Naive thymus-derived CD4-positive, alpha-beta T cell (primary cell): ENCODE results near the gene CEP63. TPM values are rescaled to one million over a fixed set of nuclear protein-coding genes. Genes with fewer than 3 reads are reported as not detected.

ENCODE experiments used
- ATAC-seq: fragments of 150-1000 bp; cut with Tn5 transposase; 2 replicates; pipeline ENCODE4 v1.10.0; 2021; ENCODE audit warnings: mild to moderate bottlenecking, moderate library complexity
- CTCF ChIA-PET: fragments of 350-600 bp; sonication (Branson Sonifier 250); formaldehyde crosslinking; loops from one replicate; lab custom pipeline; 2021; ENCODE audit warnings: antibody characterized with exemption; lab: Charles Lee
- POLR2A ChIA-PET: fragments of 350-600 bp; sonication (Branson Sonifier 250); formaldehyde crosslinking; loops from one replicate; lab custom pipeline; 2021; ENCODE audit warnings: antibody characterized with exemption, inconsistent platforms; lab: Charles Lee
- DNase-seq, 9 donors: peaks; one replicate each; pipeline versions ENCODE4 v3.0.0 to v3.0.0-alpha.2; 2020 to 2022; ENCODE audit warnings: mixed read lengths in 1 of 9
- H3K27ac ChIP-seq: one replicate; pipeline ENCODE4 v1.7.0; 2013; ENCODE audit warnings: mild to moderate bottlenecking, low read depth, low read length, moderate library complexity
- H3K27me3 ChIP-seq, 2 donors: one replicate each; pipeline ENCODE4 v1.7.0; 2013; ENCODE audit warnings: low read length in 2 of 2, mild to moderate bottlenecking in 2 of 2, moderate library complexity in 2 of 2; ENCODE audit not compliant: control insufficient read depth in 2 of 2, insufficient read depth in 2 of 2
- H3K36me3 ChIP-seq, 3 experiments: 1 replicate in 2 of 3; 2 replicates in 1 of 3; pipeline ENCODE4 v1.7.0; 2013; ENCODE audit warnings: low read length in 3 of 3, mild to moderate bottlenecking in 3 of 3, moderate library complexity in 1 of 3; ENCODE audit not compliant: insufficient read depth in 3 of 3, control insufficient read depth in 2 of 3
- H3K4me1 ChIP-seq, 2 donors: one replicate each; pipeline ENCODE4 v1.7.0; 2013; ENCODE audit warnings: low read length in 2 of 2, mild to moderate bottlenecking in 2 of 2, moderate library complexity in 1 of 2; ENCODE audit not compliant: control insufficient read depth in 2 of 2, insufficient read depth in 2 of 2
- H3K4me3 ChIP-seq: 2 replicates; pipeline ENCODE4 v1.7.0; 2013; ENCODE audit warnings: mild to moderate bottlenecking, low read length
- H3K9me3 ChIP-seq, 3 experiments: 1 replicate in 2 of 3; 2 replicates in 1 of 3; pipeline ENCODE4 v1.7.0; 2013; ENCODE audit warnings: low read length in 3 of 3; ENCODE audit not compliant: control insufficient read depth in 2 of 3
- H3K27ac Mint-ChIP-seq, 9 donors: one replicate each; pipeline ENCODE4 v1.8.0; 2020 to 2022; ENCODE audit warnings: mixed read lengths in 9 of 9, mild to moderate bottlenecking in 8 of 9, moderate library complexity in 5 of 9, inconsistent platforms in 2 of 9
- H3K27me3 Mint-ChIP-seq, 5 donors: one replicate each; pipeline ENCODE4 v1.8.0; 2021 to 2022; ENCODE audit warnings: mixed read lengths in 5 of 5, mild to moderate bottlenecking in 1 of 5
- H3K36me3 Mint-ChIP-seq, 5 donors: one replicate each; pipeline ENCODE4 v1.8.0; 2020 to 2022; ENCODE audit warnings: mixed read lengths in 5 of 5, mild to moderate bottlenecking in 3 of 5, inconsistent platforms in 1 of 5
- H3K4me1 Mint-ChIP-seq, 7 donors: one replicate each; pipeline ENCODE4 v1.8.0; 2020 to 2022; ENCODE audit warnings: mixed read lengths in 7 of 7, mild to moderate bottlenecking in 3 of 7, inconsistent platforms in 1 of 7
- H3K4me3 Mint-ChIP-seq, 10 donors: one replicate each; pipeline ENCODE4 v1.8.0; 2020 to 2022; ENCODE audit warnings: mild to moderate bottlenecking in 10 of 10, mixed read lengths in 10 of 10, moderate library complexity in 6 of 10, inconsistent platforms in 2 of 10
- H3K9me3 Mint-ChIP-seq, 11 donors: one replicate each; pipeline ENCODE4 v1.8.0; 2020 to 2022; ENCODE audit warnings: mixed read lengths in 11 of 11, mild to moderate bottlenecking in 4 of 11, inconsistent platforms in 1 of 11, moderate library complexity in 1 of 11
- intact Hi-C, 2 donors: fragments of 100-400 bp; cut with micrococcal nuclease; formaldehyde crosslinking; loops; one replicate each; pipeline ENCODE4 v1.15.1; 2023
- polyA plus RNA-seq, 2 donors: library from polyadenylated mRNA; unstranded; fragments of 300-500 nt; fragmentation: Illumina TruSeq; gene quantifications; one replicate each; pipeline ENCODE4 v1.2.3, GENCODE V29; 2021
- total RNA-seq, 6 experiments: library from RNA in 5 of 6; stranded (reverse) in 5 of 6; gene quantifications; 1 replicate in 5 of 6; 2 replicates in 1 of 6; pipeline ENCODE4 v1.2.3 and lab custom pipeline; 2021 to 2026

Gene CEP63
- total and polyA plus RNA-seq, 7 experiments from 2014 or later, result 21.1 to 56.3 (median 26.4) TPM

DNA sequence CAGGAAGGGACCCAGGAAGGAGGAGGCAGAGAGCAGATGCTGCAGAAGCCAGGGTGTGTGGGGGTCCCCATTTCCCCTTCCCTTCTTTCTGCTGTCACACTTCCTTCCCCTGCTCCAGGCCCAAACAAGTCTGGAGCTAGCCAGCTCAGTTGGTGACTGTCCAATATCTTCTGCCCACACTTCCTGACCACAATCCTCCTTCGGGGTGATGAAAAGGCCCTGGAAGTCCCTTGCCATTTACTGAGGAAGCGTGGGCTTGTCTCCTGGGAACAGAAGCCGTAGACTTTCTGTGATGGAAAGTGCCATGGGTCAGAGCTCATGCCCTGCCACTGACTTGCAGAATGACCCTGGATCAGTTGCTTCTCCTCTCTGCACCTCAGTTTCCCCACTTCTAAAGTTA, 39.1 kb upstream of the CEP63 start:
- H3K27ac ChIP-seq, result no peak overlapping the region
- peaks cover 0 to 15% (median 5%) of the 10 kb centered on the region in 5 donors for H3K36me3 Mint-ChIP-seq
- H3K4me3 Mint-ChIP-seq, result no peak overlapping the region
- ChIA-PET POLR2A (no interaction called here), CTCF (no interaction called here)
- no peaks in the 10 kb centered on the region for H3K36me3 ChIP-seq
- H3K4me3 ChIP-seq, result no peak overlapping the region
- H3K4me1 Mint-ChIP-seq, result no peaks in the 10 kb centered on the region
- ATAC-seq (no peak), DNase-seq (no peak)
- H3K4me1 ChIP-seq, result no peaks in the 10 kb centered on the region
- peaks cover 14 to 30% (median 24%) of the 10 kb centered on the region in 5 donors for H3K27me3 Mint-ChIP-seq
- intact Hi-C loops, result no loop called here
- H3K9me3 Mint-ChIP-seq, result peaks cover 5 to 26% (median 14%) of the 10 kb centered on the region in 11 donors
- no peaks in the 10 kb centered on the region for H3K27me3 ChIP-seq
- no peak overlapping the region for H3K27ac Mint-ChIP-seq
- peaks cover 0 to 8% (median 3%) of the 10 kb centered on the region in 3 experiments for H3K9me3 ChIP-seq

DNA sequence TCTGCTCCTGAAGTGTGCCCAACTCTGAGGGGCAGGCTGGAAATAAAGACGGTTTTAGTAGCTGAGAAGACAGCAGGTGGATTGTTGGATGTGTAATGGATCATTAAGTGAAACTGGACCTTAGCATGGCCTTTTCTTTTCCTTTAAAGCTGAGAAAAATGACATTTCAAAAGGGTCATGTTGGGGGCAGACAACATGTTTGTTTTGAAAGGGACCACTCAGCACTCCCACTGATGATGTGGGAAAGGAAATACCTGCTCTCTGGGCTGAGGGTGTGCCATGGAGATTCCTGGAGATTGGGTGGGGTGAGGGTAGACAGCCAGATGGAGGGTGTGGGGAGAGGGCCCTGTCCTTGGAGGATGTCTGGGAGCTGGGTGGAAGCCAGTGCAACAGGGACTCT, 38.5 kb upstream of the CEP63 start:
- intact Hi-C loops, result no loop called here
- H3K9me3 ChIP-seq, result peaks cover 0 to 8% (median 3%) of the 10 kb centered on the region in 3 experiments
- no peaks in the 10 kb centered on the region for H3K27me3 ChIP-seq
- ChIA-PET POLR2A (no interaction called here), CTCF (no interaction called here)
- no peak for DNase-seq
- no peak overlapping the region for H3K27ac Mint-ChIP-seq
- peaks cover 0 to 5% (median 0%) of the 10 kb centered on the region in 7 donors for H3K4me1 Mint-ChIP-seq
- H3K27ac ChIP-seq, result no peak overlapping the region
- H3K36me3 ChIP-seq, result no peaks in the 10 kb centered on the region
- H3K9me3 Mint-ChIP-seq, result peaks cover 5 to 26% (median 14%) of the 10 kb centered on the region in 11 donors
- peaks cover 14 to 30% (median 20%) of the 10 kb centered on the region in 5 donors for H3K27me3 Mint-ChIP-seq
- no peak for ATAC-seq
- H3K4me1 ChIP-seq, result no peaks in the 10 kb centered on the region
- H3K36me3 Mint-ChIP-seq, result peaks cover 0 to 15% (median 5%) of the 10 kb centered on the region in 5 donors
- H3K4me3 Mint-ChIP-seq, result no peak overlapping the region
- H3K4me3 ChIP-seq, result no peak overlapping the region

GRCh38 chr3:134448664-134449063, 37.2 kb upstream of the CEP63 start:
- Histone ChIP-seq H3K27me3 (no peaks in the 10 kb centered on the region), H3K4me3 (no peak overlapping the region), H3K9me3 (peaks cover 0 to 8% (median 3%) of the 10 kb centered on the region in 3 experiments), H3K27ac (no peak overlapping the region), H3K36me3 (no peaks in the 10 kb centered on the region), H3K4me1 (no peaks in the 10 kb centered on the region)
- peaks cover 0 to 15% (median 5%) of the 10 kb centered on the region in 5 donors for H3K36me3 Mint-ChIP-seq
- H3K9me3 Mint-ChIP-seq, result peaks cover 5 to 26% (median 14%) of the 10 kb centered on the region in 11 donors
- DNase-seq (no peak), ATAC-seq (no peak)
- ChIA-PET POLR2A (no interaction called here), CTCF (interaction anchor here (1.6 kb wide), 1 partner anchor 36 kb away, joined by 3 read pairs; no protein-coding TSS in a partner anchor)
- H3K27ac Mint-ChIP-seq, result no peak overlapping the region
- no peak overlapping the region for H3K4me3 Mint-ChIP-seq
- peaks cover 0 to 5% (median 0%) of the 10 kb centered on the region in 7 donors for H3K4me1 Mint-ChIP-seq
- H3K27me3 Mint-ChIP-seq, result peaks cover 14 to 30% (median 23%) of the 10 kb centered on the region in 5 donors
- intact Hi-C loops, result loop anchor here in 1 of 2 donors (1.0 kb wide), 1 partner anchor 140 kb away; no protein-coding TSS in a partner anchor

DNA sequence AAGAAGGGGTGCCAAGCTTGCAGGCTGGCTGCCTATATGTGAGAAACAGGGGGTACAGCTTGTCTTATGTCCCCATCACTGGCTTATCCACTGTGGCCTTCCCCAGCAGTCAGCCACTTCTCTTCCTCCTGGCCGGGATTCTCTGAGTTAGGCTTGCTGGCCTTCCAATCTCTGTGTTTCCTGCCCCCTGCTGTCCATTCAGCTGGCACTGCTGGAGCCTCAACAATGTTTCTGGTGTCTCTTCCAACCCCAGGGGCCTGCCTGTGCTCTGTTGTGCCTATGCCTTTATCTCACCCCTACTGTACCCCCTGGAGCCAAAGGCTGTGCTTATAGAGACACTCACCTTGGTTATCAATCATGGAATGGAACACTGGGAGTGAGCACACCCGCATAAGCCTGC, 36.6 kb upstream of the CEP63 start:
- no peaks in the 10 kb centered on the region for H3K36me3 ChIP-seq
- H3K4me1 ChIP-seq, result no peaks in the 10 kb centered on the region
- intact Hi-C loops, result loop anchor here in 1 of 2 donors (1.0 kb wide), 1 partner anchor 141 kb away; no protein-coding TSS in a partner anchor
- H3K9me3 ChIP-seq, result peaks cover 0 to 8% (median 3%) of the 10 kb centered on the region in 3 experiments
- no peaks in the 10 kb centered on the region for H3K27me3 ChIP-seq
- H3K27me3 Mint-ChIP-seq, result peaks cover 14 to 29% (median 23%) of the 10 kb centered on the region in 5 donors
- peaks cover 0 to 5% (median 0%) of the 10 kb centered on the region in 7 donors for H3K4me1 Mint-ChIP-seq
- peaks cover 0 to 15% (median 5%) of the 10 kb centered on the region in 5 donors for H3K36me3 Mint-ChIP-seq
- H3K27ac Mint-ChIP-seq, result no peak overlapping the region
- H3K4me3 Mint-ChIP-seq, result no peak overlapping the region
- POLR2A ChIA-PET, result no interaction called here
- no peak overlapping the region for H3K4me3 ChIP-seq
- CTCF ChIA-PET, result interaction anchor here (0.9 to 1.6 kb wide), 2 partner anchors 35 to 341 kb away, joined by 3 read pairs; no protein-coding TSS in a partner anchor
- no peak overlapping the region for H3K27ac ChIP-seq
- ATAC-seq (no peak), DNase-seq (peak in 1 of 9 donors; percentile 4)
- H3K9me3 Mint-ChIP-seq, result peaks cover 5 to 24% (median 14%) of the 10 kb centered on the region in 11 donors

- H3K27ac Mint-ChIP-seq, result no peak overlapping the region
- DNase-seq (no peak), ATAC-seq (no peak)
- Histone ChIP-seq H3K4me1 (no peaks in the 10 kb centered on the region), H3K27me3 (no peaks in the 10 kb centered on the region), H3K36me3 (no peaks in the 10 kb centered on the region), H3K27ac (no peak overlapping the region), H3K4me3 (no peak overlapping the region), H3K9me3 (peaks cover 0 to 8% (median 3%) of the 10 kb centered on the region in 3 experiments)
- peaks cover 8 to 23% (median 19%) of the 10 kb centered on the region in 5 donors for H3K27me3 Mint-ChIP-seq
- H3K36me3 Mint-ChIP-seq, result peaks cover 0 to 9% (median 5%) of the 10 kb centered on the region in 5 donors
- POLR2A ChIA-PET, result no interaction called here
- no peak overlapping the region for H3K4me3 Mint-ChIP-seq
- H3K4me1 Mint-ChIP-seq, result peaks cover 0 to 5% (median 0%) of the 10 kb centered on the region in 7 donors
- intact Hi-C loops, result loop anchor here in 1 of 2 donors (1.0 kb wide), 1 partner anchor 142 kb away; no protein-coding TSS in a partner anchor
- H3K9me3 Mint-ChIP-seq, result peaks cover 5 to 18% (median 9%) of the 10 kb centered on the region in 11 donors
- CTCF ChIA-PET, result interaction anchor here (0.9 to 1.6 kb wide), 2 partner anchors 34 to 342 kb away, joined by 3 read pairs; no protein-coding TSS in a partner anchor
These were observed 35.9 kb upstream of the CEP63 start for GRCh38 chr3:134449951-134450350.

DNA sequence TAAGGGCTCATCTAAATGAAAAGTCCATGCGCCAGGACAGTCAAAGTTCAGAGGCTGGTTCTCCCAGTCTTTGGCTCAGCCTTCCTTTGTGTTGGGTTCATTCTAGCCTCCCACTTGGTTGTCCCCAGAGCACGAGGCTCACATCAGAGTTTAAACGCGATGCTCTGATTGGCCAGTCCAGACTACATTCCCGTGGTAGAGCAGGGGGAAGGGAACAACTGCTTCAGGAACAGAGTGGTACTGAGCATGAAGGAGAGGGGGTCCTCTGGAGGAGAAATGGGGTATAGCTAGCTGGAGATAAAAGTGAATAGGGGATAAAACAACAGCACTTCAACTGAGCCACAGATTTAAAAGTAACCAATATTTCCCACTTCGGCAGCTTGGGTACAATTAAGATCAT, 32.2 kb upstream of the CEP63 start:
- Mint-ChIP-seq H3K36me3 (no peaks in the 10 kb centered on the region), H3K4me3 (no peak overlapping the region), H3K27ac (no peak overlapping the region), H3K4me1 (peaks cover 0 to 5% (median 0%) of the 10 kb centered on the region in 7 donors), H3K9me3 (no peaks in the 10 kb centered on the region), H3K27me3 (peaks cover 13 to 35% (median 19%) of the 10 kb centered on the region in 5 donors)
- H3K27me3 ChIP-seq, result no peaks in the 10 kb centered on the region
- H3K4me1 ChIP-seq, result no peaks in the 10 kb centered on the region
- H3K4me3 ChIP-seq, result no peak overlapping the region
- H3K9me3 ChIP-seq, result no peaks in the 10 kb centered on the region
- intact Hi-C loops, result no loop called here
- no peak overlapping the region for H3K27ac ChIP-seq
- DNase-seq, result no peak
- no peaks in the 10 kb centered on the region for H3K36me3 ChIP-seq
- ChIA-PET CTCF (no interaction called here), POLR2A (no interaction called here)
- no peak for ATAC-seq
